Stimulated activated CD4-positive, alpha-beta T cell treated with anti-CD3 and anti-CD28 coated beads, Interleukin-2, amount 100 ng/mL, for 24 hours (primary cell): ENCODE data around the gene UEVLD.
A peak's percentile ranks its signal among the peaks of the same experiment; 100 is the strongest.

Source experiments
- DNase-seq, 2 donors: peaks; one replicate each; pipeline ENCODE4 v3.0.0-alpha.2; 2020

The UEVLD gene

GRCh38 chr11:18580113-18580766, 8.3 kb downstream of the UEVLD start:
- DNase-seq: no peak

GRCh38 chr11:18578975-18579598, 9.4 kb downstream of the UEVLD start:
- DNase-seq: no peak

GRCh38 chr11:18575361-18575760, 13.2 kb downstream of the UEVLD start:
- DNase-seq: no peak

GRCh38 chr11:18567081-18567480, 21.5 kb downstream of the UEVLD start:
- DNase-seq: no peak

- DNase-seq: no peak
Measured at GRCh38 chr11:18566406-18566805, 22.1 kb downstream of the UEVLD start.

GRCh38 chr11:18564149-18564548, 24.4 kb downstream of the UEVLD start:
- DNase-seq: no peak

DNA sequence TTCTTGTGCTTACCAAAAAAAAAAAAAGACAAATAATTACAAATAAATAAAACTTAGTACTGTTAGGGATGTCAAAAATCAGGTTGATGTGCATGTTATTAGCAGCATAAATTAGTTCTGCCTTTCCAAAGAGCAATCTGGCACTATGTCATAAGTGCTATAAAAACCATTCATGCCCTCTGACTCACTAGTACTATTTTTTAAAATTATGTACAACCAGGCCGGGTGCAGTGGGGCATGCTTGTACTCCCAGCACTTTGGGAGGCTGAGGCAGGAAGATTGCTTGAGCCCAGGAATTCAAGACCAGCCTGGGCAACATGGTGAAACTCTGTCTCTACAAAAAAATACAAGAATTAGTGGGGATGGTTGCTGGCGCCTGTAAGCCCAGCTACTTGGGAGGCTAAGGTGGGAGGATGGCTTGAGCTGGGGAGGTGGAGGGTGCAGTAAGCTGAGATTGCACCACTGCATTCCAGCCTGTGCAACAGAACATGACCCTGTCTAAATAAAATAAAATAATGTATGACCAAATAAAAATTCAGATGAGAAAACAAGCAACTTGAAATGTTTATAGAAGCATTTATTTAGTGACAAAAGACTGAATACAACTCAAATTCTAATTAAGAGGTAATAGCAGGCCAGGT, 25.3 kb downstream of the UEVLD start:
- no peak for DNase-seq

- DNase-seq: no peak
Measured at GRCh38 chr11:18548001-18548400, 40.5 kb downstream of the UEVLD start.

DNA sequence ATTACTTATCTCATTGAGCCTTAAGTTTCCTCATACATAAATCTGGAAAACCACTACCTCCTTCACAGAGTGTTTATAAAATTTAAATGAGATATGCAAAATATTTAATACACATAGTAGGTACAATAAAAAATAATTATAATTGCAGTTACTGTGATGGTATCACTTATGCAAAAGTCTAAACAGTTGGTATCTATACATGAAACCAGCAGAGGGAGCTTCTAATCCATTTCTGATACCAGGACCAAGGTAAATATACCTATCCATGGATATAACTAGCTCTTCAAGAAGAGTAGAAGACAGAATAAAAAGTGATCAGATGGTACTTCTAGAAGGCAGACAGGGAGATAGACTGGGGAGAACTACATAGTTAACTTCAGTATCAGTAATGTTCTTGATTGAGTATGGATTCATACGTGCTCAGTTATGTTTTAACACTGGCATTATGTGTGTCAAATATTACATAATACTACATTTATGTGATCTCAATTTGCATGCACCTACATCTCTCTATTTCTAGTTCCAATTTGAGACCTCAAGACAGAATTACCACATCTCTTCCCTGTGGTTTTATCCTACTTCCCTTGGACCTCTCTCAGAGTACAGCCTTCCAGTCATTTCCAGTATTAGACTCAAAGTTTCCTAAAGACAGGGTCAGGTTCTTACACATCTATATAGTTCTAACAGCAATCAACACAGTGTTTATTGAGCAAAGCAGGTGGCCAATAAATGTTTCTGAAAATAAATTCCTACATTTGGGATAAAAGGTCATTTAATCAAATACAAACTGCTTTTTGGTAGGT, 48.1 kb downstream of the UEVLD start:
- no peak for DNase-seq

DNA sequence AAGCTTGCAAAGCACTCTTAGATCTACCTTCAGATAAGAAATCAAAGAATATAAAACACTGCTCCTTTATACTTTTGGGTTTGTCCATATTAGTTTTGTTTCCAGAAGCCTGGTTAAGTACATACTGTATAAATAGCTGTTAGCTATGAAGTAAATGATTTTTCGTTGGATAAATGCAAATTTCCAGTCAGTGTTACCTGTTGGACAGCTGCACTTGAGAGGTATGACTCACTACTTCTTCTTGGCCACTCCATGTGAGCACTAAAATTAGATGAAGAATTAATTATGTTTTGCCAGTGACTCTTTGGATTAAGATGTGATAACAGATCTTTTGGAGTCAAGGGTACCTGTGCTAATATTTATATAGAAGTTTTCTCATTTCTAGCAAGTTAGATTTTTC, 52.3 kb downstream of the UEVLD start:
- DNase-seq: no peak

GRCh38 chr11:18534245-18534644, 54.3 kb downstream of the UEVLD start:
- DNase-seq: no peak

GRCh38 chr11:18533365-18533764, 55.2 kb downstream of the UEVLD start:
- no peak for DNase-seq

DNA sequence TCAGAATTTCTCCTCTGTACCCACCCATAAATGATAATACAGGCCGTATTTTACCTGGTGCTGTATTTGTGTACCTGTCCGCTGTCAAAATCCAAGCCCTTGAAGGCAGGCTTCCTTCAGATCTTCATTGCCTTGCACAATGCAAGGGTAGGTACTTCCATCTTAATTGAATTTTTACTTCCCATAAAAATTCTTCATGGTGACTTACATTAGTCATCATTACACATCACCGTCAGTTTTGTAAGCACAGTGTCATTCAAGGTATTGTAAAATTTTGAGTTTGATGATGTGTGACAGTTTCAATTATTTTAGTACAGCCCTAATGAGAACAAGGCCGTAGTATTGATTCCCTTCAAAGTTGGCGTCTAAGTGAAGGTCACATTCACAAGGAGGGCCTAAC, 61.0 kb downstream of the UEVLD start:
- no peak for DNase-seq

DNA sequence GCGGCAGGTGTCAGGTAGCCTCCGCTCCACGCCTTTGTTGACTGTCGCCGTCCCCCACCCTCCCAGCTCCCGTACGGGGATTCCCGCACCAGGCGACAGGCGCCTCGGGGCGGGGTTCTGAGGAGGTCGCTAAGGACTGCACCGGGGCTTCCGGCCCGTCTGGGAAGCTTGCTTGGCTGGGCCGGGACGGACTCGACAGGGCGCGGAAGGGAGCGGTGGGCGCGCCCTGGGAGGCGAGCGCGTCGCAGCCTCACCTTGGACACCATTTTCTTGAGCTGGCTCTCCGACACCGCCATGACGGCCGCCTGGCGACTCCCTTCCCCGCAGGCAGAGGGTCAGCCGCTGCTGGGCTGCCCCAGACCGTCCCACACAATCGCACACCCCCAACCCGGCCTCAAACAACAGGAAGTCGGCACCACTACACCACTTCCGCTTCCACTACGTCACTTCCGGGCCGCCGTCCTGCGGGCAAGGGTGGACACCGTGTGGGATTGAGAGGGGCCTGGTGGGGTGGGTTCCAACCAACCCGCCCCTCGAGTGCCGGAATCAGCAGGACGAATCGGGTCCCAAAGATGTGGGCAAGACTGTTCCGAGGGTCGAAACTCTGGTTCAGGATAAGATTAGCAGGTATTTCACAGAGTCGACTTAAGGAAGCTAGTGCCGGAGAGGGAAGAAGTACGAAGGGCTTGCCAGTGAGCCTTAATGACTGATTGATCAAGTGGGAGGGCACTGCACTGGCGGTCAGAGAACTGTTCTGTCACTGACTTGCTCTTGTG, 61.8 kb downstream of the UEVLD start, which contains the start of gene TSG101:
Gene TSG101, minus strand, starts transcription at position 422 of the 776 bp plus-strand sequence. Its CDS starts 126 bp downstream, at position 296.
- peak; percentile 95 for DNase-seq

DNA sequence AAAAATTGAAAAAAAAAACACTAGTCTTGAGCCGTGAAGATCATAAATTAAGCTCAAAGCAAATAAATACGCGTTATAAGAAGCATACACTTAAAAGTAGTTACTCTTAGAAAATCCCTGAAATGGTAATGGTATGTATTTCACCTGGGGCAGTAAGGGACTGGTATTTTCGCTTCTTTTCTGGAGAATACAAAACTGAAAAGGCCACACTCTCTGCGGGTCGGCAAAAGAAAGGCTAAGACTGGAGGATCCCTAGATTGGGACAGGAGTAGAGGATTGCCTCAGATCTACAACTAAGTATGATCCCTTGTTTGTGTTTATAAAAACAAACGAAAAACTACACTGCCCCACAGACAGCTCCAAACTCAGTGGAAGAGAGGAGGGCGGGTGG, 62.4 kb downstream of the UEVLD start:
- DNase-seq: no peak

DNA sequence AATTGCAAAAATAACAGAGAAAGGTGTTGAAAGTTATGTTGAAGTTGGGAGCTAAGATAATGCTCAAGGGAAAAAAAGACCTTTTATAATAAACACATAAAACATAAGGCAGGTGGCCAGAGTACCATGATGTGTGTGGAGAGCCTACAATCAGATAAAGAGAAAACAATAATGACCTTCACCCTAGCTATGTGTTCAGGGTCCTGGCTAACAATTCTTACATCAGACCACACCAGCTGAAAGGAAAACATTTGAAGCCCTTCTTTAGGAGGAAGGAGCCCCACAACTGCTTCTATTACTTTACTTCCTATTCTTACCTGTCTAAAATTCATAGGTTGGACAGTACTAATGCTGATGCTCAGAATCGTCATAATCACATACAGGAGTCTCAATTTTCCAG, 64.3 kb downstream of the UEVLD start:
- DNase-seq: no peak

- no peak for DNase-seq
Measured at GRCh38 chr11:18523084-18523483, 65.5 kb downstream of the UEVLD start.

GRCh38 chr11:18522388-18522787, 66.1 kb downstream of the UEVLD start:
- DNase-seq: no peak

GRCh38 chr11:18521122-18521521, 67.4 kb downstream of the UEVLD start:
- DNase-seq: no peak

- DNase-seq: no peak
Measured at GRCh38 chr11:18502352-18502751, 86.2 kb downstream of the UEVLD start.

- DNase-seq: no peak
Measured at GRCh38 chr11:18501629-18502028, 86.9 kb downstream of the UEVLD start.

DNA sequence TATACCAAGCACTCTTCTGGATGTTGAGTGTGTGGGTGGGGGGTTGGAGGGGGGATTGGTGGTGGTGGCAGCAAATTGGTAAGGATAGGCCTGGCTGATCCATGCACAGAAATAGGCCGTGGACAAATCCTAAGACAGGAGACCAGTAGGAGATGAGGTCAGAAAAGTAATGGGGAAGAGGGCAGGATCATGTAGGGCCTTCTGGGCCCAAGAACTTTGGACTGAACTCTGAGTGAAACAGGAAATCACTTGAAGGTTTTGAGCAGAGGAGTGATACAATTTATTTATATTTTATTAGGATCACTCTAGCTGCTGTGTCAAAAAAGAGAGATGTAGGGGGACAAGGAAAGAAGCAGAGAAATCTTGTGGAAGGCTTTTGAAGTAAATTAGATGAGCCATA, 90.5 kb downstream of the UEVLD start:
- DNase-seq: no peak

DNA sequence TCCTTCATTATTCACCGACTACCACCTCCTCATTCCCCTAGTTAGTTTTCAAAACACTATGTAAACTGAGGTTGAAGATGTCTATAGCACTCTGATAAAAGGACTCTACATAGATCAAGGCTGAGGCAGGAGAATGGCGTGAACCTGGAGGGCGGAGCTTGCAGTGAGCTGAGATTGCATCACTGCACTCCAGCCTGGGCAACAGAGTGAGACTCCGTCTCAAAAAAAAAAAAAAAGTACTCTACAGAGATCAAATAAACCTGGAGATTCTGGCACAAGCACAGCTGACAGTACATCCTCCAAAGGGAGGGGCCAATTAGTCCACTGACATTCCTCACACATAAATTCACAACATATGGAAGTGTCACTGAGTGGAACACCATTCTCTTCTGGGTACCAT, 92.8 kb downstream of the UEVLD start:
- no peak for DNase-seq
